Mucosa of gallbladder (tissue), 1 donor: ENCODE data around the gene GNPDA2. TPM values are rescaled to one million over a fixed set of nuclear protein-coding genes. Genes with fewer than 3 reads are reported as not detected.
"Not testable (repeated sequence)": the region's sequence is repeated elsewhere in the genome, so short reads cannot be mapped to it uniquely, and the experiment has no call there.

Experiments used
- DNase-seq: peaks from one replicate; pipeline ENCODE4 v3.0.0-alpha.2; 2020; ENCODE audit warnings: low spot score
- total RNA-seq: library from RNA; stranded (reverse); gene quantifications from one replicate; pipeline ENCODE4 v1.2.1, GENCODE V29; 2021
- donor health status: DM: no; HTN: no; CAD: no.

Gene GNPDA2
- total RNA-seq, result 11.7 TPM

DNA sequence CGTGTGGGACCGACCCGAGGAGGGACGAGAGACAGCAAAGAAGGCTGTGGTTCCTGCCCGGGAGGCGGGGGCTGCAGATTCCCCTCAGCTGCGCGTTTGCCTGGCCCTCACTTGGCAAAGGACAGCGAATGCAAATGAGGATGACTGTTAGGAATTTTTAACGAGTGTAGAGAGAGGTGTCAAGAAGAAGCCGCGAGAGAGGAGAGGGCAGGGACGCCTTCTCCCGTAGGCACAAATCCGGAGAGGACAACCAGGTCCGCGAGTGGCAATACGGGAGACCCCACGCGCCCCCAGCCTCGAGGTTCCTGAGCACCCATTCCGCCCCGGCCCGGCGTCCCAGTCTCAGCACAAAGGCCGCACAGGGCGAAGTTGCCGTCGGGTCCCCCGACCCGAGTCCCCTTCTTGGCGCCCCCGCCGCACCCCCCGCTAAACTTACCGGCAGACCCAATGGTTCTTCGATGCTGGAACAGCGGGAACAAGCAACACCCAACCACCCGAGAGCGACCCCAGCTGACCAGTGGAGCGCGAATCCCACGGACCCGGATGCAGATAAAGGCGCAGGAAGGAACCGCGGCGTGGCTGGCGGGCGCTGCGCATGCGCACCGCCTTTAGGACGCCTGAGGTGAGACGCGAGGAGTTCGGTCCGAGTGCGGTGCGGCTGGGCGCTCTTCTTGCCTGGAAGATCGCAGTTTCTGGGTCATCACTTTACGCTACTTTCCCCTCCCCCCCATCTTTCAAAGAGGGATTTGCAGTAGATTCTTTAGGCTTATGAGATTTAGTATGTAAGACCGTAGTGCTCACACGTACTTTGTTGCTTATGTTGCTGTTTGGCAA is at the start of gene GNPDA2:
GNPDA2 (minus strand) TSS at position 519 of the 834 bp plus-strand sequence. CDS start 4,349 bp downstream, outside the sequence.
- peak; percentile 92 for DNase-seq

DNA sequence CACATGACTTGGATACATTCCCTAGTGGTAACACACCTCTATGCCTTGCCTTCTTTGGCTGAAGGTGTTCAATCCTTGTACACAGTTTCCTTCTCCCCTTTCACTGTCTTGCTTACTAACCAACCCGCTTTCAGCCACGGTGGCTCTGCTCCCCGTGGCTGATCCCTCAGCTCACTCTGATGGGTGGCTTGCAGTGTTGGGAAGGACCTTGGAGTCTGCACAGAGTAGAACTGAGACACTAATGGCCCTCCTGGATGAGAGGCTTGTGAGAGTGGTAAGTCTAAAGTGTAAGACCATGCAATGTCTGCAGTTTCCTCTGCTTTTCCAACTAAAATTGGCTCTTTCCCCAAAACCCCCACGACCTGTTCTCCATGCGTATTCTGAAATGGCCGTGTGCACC is 46.0 kb upstream of the GNPDA2 start:
- no peak for DNase-seq

DNA sequence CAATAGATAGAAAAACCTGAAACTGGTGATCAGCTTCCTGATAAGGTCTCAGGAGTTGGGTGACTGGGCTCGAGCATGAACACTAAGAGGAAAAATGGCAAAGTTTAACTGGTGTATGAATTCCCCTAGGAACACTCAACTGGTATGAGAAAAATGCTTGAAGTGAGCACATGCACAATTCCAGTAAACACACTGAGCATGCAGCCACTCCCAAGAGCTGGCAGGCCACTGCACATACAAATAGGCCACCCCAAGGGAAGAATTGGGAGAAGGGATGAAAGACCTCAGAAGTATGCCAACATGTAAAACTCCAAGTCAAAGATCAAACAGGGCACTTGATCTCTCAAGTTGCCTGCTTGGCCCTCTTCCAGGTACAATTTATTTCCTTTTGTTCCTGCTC is 45.4 kb upstream of the GNPDA2 start:
- DNase-seq, result no peak

- no peak for DNase-seq
Observed at GRCh38 chr4:44766453-44766852, 40.1 kb upstream of the GNPDA2 start.

- DNase-seq, result no peak
Observed at GRCh38 chr4:44765116-44765515, 38.8 kb upstream of the GNPDA2 start.

DNA sequence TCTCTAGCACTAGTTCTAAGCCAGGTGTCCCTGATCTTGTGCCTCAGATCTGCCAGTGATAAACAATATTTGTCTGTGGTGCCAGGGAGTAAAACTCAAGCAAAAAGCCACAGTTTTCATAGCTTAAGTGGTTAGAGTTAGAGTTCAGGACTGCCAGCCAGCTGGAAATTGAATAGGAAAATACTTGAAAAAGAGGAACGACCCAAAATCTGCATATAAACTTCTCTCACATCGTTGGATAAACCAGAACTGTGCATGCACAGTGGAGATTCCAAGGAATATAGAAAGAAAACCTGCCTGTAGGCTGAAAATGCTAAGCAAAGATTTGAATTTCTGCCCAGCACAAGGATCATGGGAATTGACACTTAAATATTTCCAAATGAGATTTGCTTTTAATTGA is 35.0 kb upstream of the GNPDA2 start:
- DNase-seq, result no peak

DNA sequence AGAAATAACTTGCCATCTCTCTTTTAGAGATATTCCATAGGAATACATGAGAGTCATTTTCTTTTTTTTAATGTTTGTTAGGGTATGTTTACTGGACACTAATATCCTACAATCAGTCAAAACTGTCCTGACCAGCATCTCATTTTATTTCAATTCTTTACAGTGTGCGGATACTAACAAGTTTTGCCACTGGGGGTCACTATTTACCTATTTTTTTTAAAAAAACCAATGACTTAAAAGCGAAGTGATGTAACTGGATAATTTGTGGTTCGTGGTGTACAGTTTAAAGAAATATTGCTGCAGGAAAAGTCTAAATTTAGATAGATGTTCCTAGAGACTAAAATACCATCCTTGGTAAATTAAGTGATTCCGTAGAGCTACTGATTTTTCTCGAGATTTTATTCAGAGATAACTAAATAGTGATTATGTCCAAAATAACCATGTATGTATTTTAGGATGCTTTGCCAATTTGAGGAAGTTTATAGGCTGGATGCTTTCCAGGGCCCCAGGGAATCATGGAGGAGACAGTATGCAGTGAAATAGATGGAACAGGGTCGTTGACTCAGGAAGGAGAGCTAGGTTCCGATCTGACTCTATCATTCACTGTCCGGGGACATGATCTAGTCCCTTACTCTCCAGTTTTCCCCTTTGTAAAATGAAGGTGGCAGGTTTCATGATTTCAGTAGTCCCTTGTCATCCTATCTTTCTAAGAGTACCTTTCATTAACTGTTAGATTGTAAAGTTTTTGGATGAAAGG is 34.0 kb upstream of the GNPDA2 start:
- DNase-seq, result no peak

GRCh38 chr4:44756559-44756958 is 30.2 kb upstream of the GNPDA2 start:
- no peak for DNase-seq

- DNase-seq, result no peak
Observed at GRCh38 chr4:44740201-44740600, 13.8 kb upstream of the GNPDA2 start.

- DNase-seq, result no peak
Observed at GRCh38 chr4:44738615-44739014, 12.3 kb upstream of the GNPDA2 start.

DNA sequence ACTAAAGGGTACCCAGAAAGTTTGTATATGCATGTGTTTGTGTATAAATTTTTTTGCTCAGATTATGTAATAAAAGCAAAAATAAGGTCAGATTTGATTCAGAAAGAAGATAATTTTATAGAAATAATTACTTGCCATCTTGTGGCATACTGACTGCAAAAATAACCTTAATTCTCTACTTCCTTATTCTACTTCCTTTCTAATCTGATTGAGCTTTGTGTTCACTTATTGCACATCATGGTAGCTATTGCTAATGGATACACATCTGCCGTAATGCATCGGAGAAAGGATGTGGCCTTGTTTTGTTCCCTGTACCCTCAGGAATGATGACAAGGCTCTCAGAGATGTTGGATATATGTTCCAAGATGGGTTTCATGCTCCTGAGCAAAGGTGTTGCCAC is 10.5 kb upstream of the GNPDA2 start:
- DNase-seq, result no peak

- not testable (repeated sequence) for DNase-seq
Observed at GRCh38 chr4:44728694-44729093, 2.3 kb upstream of the GNPDA2 start.

GRCh38 chr4:44727471-44727870 is 1.1 kb upstream of the GNPDA2 start:
- no peak for DNase-seq

- no peak for DNase-seq
Observed at GRCh38 chr4:44725726-44726037, 674 bp downstream of the GNPDA2 start.

DNA sequence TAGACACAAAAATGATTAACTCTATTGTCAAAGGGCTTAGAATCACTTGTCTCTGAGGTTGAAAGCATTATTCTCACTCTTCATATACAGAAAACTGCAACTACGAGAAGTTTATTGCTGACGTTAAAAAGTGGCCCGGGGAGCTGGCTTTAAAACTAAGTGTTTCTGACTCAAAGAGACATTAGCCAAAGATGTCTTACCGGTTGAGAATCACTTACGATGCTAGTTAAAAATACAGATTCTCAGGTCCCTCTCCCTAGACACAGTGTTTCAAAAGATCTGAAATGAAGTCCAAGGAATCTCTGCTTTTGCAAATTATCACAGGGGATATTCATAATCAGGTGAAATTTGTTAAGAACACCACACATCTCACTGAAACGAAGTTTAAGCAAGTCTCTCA is 1.2 kb downstream of the GNPDA2 start:
- DNase-seq, result no peak

DNA sequence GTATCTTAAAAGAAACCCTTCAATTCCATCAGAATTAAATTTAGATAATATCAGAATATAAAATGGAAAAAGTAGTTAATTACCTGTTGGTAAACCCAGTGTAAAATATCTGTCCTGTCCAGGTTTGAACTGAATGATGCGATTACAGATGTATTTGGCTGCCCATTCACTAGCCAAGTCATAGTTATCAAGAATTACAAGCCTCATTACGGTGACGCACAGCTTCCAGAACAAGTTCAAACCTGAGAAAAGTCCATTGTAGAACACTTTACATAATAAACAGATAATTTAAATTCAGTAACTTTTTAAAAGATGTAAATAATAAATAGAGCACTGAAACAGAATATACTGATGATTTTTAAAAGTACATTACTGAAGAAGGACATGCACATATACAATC is 4.4 kb downstream of the GNPDA2 start:
- no peak for DNase-seq

DNA sequence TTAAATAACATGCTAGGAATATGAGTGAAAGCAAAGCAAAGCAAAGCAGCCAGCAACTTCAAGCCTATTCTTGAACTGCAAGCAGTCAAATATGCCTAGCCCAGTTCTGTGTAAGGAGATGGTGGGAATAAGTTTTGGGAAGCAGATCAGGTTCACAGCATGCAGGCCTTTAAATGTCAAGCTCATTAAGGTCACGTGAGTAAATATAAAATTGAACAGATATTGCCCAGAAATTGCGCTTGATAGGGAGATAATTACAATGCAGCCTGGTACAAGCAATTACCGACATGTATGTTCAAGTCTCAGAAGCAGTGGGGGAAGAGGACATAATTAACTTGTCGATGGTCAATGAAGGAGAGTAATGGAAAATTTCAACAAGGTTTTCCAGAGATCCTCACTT is 6.0 kb downstream of the GNPDA2 start:
- DNase-seq, result no peak

GRCh38 chr4:44716597-44716996 is 9.8 kb downstream of the GNPDA2 start:
- DNase-seq, result no peak

DNA sequence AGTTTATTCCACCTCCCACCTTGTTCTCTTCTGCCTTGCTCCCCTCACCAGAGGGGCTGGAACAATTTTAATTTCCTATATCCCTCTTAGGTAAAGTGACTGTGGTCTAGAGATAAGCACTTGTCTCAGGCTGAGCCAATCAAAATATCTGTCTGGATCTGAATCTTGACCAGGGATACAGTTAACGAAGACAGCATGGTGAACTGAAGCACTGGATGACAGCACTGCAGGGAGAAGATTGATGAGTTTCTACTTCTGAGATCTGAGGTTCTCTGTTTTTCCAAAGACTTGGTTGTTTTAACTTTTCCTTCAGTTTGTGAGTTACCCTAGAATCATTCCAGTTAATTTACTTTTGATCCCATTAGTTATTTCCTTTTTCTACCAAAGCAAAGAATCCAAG is 13.2 kb downstream of the GNPDA2 start:
- DNase-seq, result no peak

DNA sequence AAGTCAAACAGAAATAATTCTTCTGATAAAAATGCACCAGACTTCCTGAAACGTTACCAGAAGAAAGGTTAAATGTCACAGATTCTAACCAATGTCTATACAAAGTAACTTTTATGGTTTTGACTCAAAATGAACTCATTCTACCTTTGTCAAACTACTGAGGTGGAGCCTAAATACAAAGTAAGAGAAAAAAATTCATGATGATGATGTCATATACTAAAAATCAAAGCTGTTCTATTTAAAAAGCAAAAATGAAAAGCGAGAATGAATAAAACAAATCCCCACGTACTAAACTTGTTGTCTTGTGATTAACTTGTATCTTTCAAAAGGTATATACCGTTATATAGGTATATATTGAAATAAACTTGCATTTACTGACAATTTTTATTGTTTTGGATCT is 21.7 kb downstream of the GNPDA2 start:
- DNase-seq, result no peak

DNA sequence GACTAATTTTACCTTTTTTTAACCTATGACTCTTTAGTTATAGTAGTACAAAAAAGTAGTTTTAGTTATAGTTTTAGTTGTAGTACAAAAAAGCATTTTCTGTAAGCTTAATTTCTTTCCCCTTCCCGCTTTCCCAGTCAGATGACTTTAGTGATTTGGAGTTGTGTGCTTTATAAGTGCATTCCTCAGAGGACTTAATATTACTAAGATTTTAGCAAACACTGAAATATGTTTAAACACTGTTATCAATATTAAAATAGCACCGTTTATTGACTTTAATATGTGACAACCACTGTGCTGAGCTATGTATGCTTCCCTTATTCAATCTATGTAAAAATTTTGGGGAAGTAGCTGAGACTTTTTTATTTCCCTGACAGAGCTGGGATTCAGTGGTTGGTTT is 25.3 kb downstream of the GNPDA2 start:
- DNase-seq, result no peak

DNA sequence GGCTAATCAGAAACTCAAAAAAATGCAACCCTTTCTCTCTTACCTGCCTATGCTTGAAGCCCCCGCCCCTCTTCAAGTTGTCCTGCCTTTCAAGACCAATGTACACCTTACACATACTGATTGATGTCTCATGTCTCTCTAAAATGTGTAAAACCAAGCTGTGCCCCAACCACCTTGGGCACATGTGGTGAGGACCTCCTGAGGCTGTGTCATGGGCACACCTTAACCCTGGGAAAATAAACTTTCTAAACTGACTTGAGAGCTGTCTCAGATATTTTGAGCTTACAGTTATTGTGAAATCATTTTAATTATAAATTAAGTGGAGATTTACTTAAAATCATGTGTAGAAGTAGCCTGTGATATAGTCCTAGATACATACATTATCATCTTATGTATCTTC is 25.9 kb downstream of the GNPDA2 start:
- DNase-seq, result no peak

- DNase-seq, result no peak
Observed at GRCh38 chr4:44684648-44685047, 41.7 kb downstream of the GNPDA2 start.
